ENCODE results near the gene AP1M1. TPM values are rescaled to one million over a fixed set of nuclear protein-coding genes. Genes with fewer than 3 reads are reported as not detected.

The AP1M1 gene
- total and polyA plus RNA-seq, 2 of the 4 experiments (the other 2 are of a cell fraction) = 85.1 to 99.1 TPM

- no peak for ATAC-seq (ENCODE audit: low read depth)
- Histone ChIP-seq H3K56ac (ENCODE audit: extremely low read depth, insufficient read depth, low read length) (no peak overlapping the region), H3K9ac (ENCODE audit: low read depth, low read length) (no peak overlapping the region), H3K27me3 (ENCODE audit: control insufficient read depth, insufficient read depth, low read length) (peaks cover 38% of the 10 kb centered on the region), H3K9me1 (ENCODE audit: insufficient read depth, low read length) (no peaks in the 10 kb centered on the region), H2BK20ac (ENCODE audit: low read depth, low read length) (no peak overlapping the region), H3K4me3 (ENCODE audit: insufficient read depth, low read depth, low read length) (no peak overlapping the region), H3K18ac (ENCODE audit: low read depth, low read length) (no peak overlapping the region), H4K5ac (ENCODE audit: low read depth, low read length) (no peak overlapping the region), H3K9me3 (ENCODE audit: control insufficient read depth, insufficient read depth, low read length) (peaks cover 7% of the 10 kb centered on the region), H3K14ac (replicated peaks; ENCODE audit: low read depth, low read length) (no peak overlapping the region), H3K36me3 (ENCODE audit: control insufficient read depth, insufficient read depth, low read length) (no peaks in the 10 kb centered on the region), H2AFZ (replicated peaks; ENCODE audit: low read length, poor library complexity) (peak overlapping the region; percentile 26), H2BK15ac (ENCODE audit: low read depth, low read length) (no peak overlapping the region), H2BK120ac (ENCODE audit: low read depth, low read length) (no peak overlapping the region), H3K79me1 (ENCODE audit: low read depth in 1 of 2, low read length in 2 of 2) (no peaks in the 10 kb centered on the region), H2BK5ac (ENCODE audit: low read depth, low read length, poor library complexity, severe bottlenecking) (no peak overlapping the region), H4K20me1 (ENCODE audit: insufficient read depth, low read length) (no peaks in the 10 kb centered on the region), H2AK9ac (replicated peaks; ENCODE audit: low read depth, low read length, poor library complexity) (no peak overlapping the region), H3K4ac (ENCODE audit: low read depth, low read length) (no peak overlapping the region), H3K4me1 (ENCODE audit: control insufficient read depth, insufficient read depth, low read length) (no peaks in the 10 kb centered on the region), H4K8ac (ENCODE audit: low read depth in 2 of 2, low read length in 2 of 2) (no peak overlapping the region), H3K27ac (ENCODE audit: insufficient read depth, low read length) (no peak overlapping the region), H4K91ac (ENCODE audit: insufficient read depth, low read depth, low read length) (no peak overlapping the region), H2AK5ac (ENCODE audit: low read depth, low read length) (no peak overlapping the region), H3K23ac (ENCODE audit: low read depth, low read length) (no peak overlapping the region), H3K4me2 (ENCODE audit: low read depth, low read length) (no peak overlapping the region)
- ChIA-PET POLR2A (ENCODE audit: unreplicated experiment) (no interaction called here), CTCF (no interaction called here)
- WGBS, 2 experiments (ENCODE audit: extremely low coverage in 2 of 2, insufficient read length in 1 of 2) = 48% methylated on average over 8 of the region's 14 CpGs; no CpG with 5 or more reads in 1 of the 2 experiments
- dilution Hi-C loops (cut with HindIII; ENCODE audit: low sequenced_read_pairs, unreplicated experiment) (no loop called here), in situ Hi-C loops (cut with MboI; ENCODE audit: low sequenced_read_pairs) (no loop called here), intact Hi-C loops (cut with micrococcal nuclease) (no loop called here)
- BruUV-seq (replicated peaks) = no TSS peak
- DNase-seq = no peak
- no peak for TF ChIP-seq SMC3 (IDR thresholded peaks at IDR 0.05; ENCODE audit: low read depth, low read length)
- TF ChIP-seq POLR2A (IDR thresholded peaks at IDR 0.05; ENCODE audit: low read depth, low read length) = no peak
- no peak for TF ChIP-seq MXI1 (IDR thresholded peaks at IDR 0.05; ENCODE audit: borderline replicate concordance, low read depth, low read length)
- TF ChIP-seq, protein P1, sequence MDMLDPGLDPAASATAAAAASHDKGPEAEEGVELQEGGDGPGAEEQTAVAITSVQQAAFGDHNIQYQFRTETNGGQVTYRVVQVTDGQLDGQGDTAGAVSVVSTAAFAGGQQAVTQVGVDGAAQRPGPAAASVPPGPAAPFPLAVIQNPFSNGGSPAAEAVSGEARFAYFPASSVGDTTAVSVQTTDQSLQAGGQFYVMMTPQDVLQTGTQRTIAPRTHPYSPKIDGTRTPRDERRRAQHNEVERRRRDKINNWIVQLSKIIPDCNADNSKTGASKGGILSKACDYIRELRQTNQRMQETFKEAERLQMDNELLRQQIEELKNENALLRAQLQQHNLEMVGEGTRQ (IDR thresholded peaks at IDR 0.05; ENCODE audit: low read depth, low read length) = no peak
- TF ChIP-seq ELK1 (IDR thresholded peaks at IDR 0.05; ENCODE audit: borderline replicate concordance, low read depth, low read length) = no peak
- TF ChIP-seq RFX5 (IDR thresholded peaks at IDR 0.05; ENCODE audit: low read depth, low read length) = no peak
- TF ChIP-seq BHLHE40 (IDR thresholded peaks at IDR 0.05; ENCODE audit: low read depth, low read length) = no peak
- no peak for TF ChIP-seq MAZ (IDR thresholded peaks at IDR 0.05; ENCODE audit: borderline replicate concordance, low read depth, low read length)
- TF ChIP-seq RCOR1 (IDR thresholded peaks at IDR 0.05; ENCODE audit: insufficient replicate concordance, low read length) = no peak
- TF ChIP-seq CEBPB (IDR thresholded peaks at IDR 0.05; ENCODE audit: low read depth, low read length) = no peak
- TF ChIP-seq, protein P2, sequence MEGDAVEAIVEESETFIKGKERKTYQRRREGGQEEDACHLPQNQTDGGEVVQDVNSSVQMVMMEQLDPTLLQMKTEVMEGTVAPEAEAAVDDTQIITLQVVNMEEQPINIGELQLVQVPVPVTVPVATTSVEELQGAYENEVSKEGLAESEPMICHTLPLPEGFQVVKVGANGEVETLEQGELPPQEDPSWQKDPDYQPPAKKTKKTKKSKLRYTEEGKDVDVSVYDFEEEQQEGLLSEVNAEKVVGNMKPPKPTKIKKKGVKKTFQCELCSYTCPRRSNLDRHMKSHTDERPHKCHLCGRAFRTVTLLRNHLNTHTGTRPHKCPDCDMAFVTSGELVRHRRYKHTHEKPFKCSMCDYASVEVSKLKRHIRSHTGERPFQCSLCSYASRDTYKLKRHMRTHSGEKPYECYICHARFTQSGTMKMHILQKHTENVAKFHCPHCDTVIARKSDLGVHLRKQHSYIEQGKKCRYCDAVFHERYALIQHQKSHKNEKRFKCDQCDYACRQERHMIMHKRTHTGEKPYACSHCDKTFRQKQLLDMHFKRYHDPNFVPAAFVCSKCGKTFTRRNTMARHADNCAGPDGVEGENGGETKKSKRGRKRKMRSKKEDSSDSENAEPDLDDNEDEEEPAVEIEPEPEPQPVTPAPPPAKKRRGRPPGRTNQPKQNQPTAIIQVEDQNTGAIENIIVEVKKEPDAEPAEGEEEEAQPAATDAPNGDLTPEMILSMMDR (conservative IDR thresholded peaks at IDR 0.05; ENCODE audit: low read depth, low read length) = no peak
- no peak for TF ChIP-seq NFE2L2 (IDR thresholded peaks at IDR 0.05; ENCODE audit: low read depth, low read length)
Measured at GRCh38 chr19:16266586-16266942, 68.9 kb downstream of the AP1M1 start.

Measured in IMR-90 (cell line).